ENCODE measurements around the gene GID8. TPM values are rescaled to one million over a fixed set of nuclear protein-coding genes. Genes with fewer than 3 reads are reported as not detected.
A peak's percentile ranks its signal among the peaks of the same experiment; 100 is the strongest.

Gene GID8
- total and polyA plus RNA-seq, 9 of the 15 experiments (the other 6 are each of a cell fraction or from before 2014, with no cell fraction given): 7.5 to 31.6 (median 22.2) TPM

GRCh38 chr20:62961310-62961783 is 23.4 kb downstream of the GID8 start:
- H3K4me3 ChIP-seq: no peak overlapping the region
- H3K9me3 ChIP-seq (replicated peaks; ENCODE audit: control insufficient read depth, insufficient read depth, low read depth, low read length): no peaks in the 10 kb centered on the region
- H3K27ac ChIP-seq (ENCODE audit: extremely low read depth, low read depth, low read length): no peak overlapping the region
- 0 out of 2 replicates have a peak overlapping the region, but pooled peaks have one; percentile 38 for H2AFZ ChIP-seq (ENCODE audit: low read depth, low read length)
- in situ Hi-C loops (cut with MboI): no loop called here
- DNase-seq (ENCODE audit: extremely low read depth in 1 of 4, low spot score in 3 of 4) (peak in 3 of 4 experiments; percentile 34 to 48 (median 38)), ATAC-seq (peak; percentile 55), FAIRE-seq (no peak)
- TF ChIP-seq TFAP4 (CRISPR knock-in tag; IDR thresholded peaks at IDR 0.05; ENCODE audit: borderline replicate concordance) (peak; percentile 65; the same call in 1 of the 2 replicates), ZFX (CRISPR knock-in tag; IDR thresholded peaks at IDR 0.05) (0 out of 2 replicates have a peak, but pooled peaks have one; percentile 30), RHOXF2B (CRISPR knock-in tag; conservative IDR thresholded peaks at IDR 0.05) (no peak)
- H3K9ac ChIP-seq (ENCODE audit: insufficient read depth in 1 of 2, low read depth in 2 of 2, low read length in 2 of 2): 0 out of 4 replicates have a peak overlapping the region, but pooled peaks of 1 of the 2 experiments have one; percentile 9
- BruUV-seq (replicated peaks): no TSS peak
- ChIA-PET POLR2A (no interaction called here), CTCF (ENCODE audit: low intra/inter-chr PET ratio) (no interaction called here)
- H3K36me3 ChIP-seq (ENCODE audit: control insufficient read depth, insufficient read depth, low read length): no peaks in the 10 kb centered on the region
- intact Hi-C loops (cut with micrococcal nuclease): no loop called here
- H3K4me1 ChIP-seq (replicated peaks in 1 of 2; ENCODE audit: control insufficient read depth in 2 of 2, insufficient read depth in 2 of 2, low read length in 2 of 2): peaks cover 0 to 60% of the 10 kb centered on the region in 2 experiments; a peak in 2 of 5 replicates
- peaks cover 61 to 93% of the 10 kb centered on the region in 2 experiments for H3K27me3 ChIP-seq (ENCODE audit: control insufficient read depth in 2 of 2, insufficient read depth in 2 of 2, low read length in 2 of 2)
- peaks cover 16% of the 10 kb centered on the region for H4K20me1 ChIP-seq (replicated peaks; ENCODE audit: control insufficient read depth, insufficient read depth, low read length)
- 26% methylated on average over 17 of the region's 19 CpGs for WGBS (ENCODE audit: insufficient coverage, low coverage, missing lambda C conversion rate)
- H3K9me1 ChIP-seq (ENCODE audit: control insufficient read depth, insufficient read depth, low read length): no peaks in the 10 kb centered on the region
- H3K4me2 ChIP-seq (ENCODE audit: insufficient read depth, low read length): no peak overlapping the region
- no peaks in the 10 kb centered on the region for H3K79me2 ChIP-seq (ENCODE audit: control insufficient read depth, insufficient read depth, low read length)

- Histone ChIP-seq H3K9ac (ENCODE audit: insufficient read depth in 1 of 2, low read depth in 2 of 2, low read length in 2 of 2) (no peak overlapping the region), H4K20me1 (replicated peaks; ENCODE audit: control insufficient read depth, insufficient read depth, low read length) (peaks cover 16% of the 10 kb centered on the region), H3K9me3 (replicated peaks; ENCODE audit: control insufficient read depth, insufficient read depth, low read depth, low read length) (no peaks in the 10 kb centered on the region), H3K4me1 (replicated peaks in 1 of 2; ENCODE audit: control insufficient read depth in 2 of 2, insufficient read depth in 2 of 2, low read length in 2 of 2) (peaks cover 0 to 55% of the 10 kb centered on the region in 2 experiments; a peak in 2 of 5 replicates), H3K9me1 (ENCODE audit: control insufficient read depth, insufficient read depth, low read length) (no peaks in the 10 kb centered on the region), H3K79me2 (ENCODE audit: control insufficient read depth, insufficient read depth, low read length) (no peaks in the 10 kb centered on the region), H3K27me3 (ENCODE audit: control insufficient read depth in 2 of 2, insufficient read depth in 2 of 2, low read length in 2 of 2) (peaks cover 63 to 93% of the 10 kb centered on the region in 2 experiments), H3K4me3 (no peak overlapping the region), H3K4me2 (ENCODE audit: insufficient read depth, low read length) (no peak overlapping the region), H2AFZ (ENCODE audit: low read depth, low read length) (no peak overlapping the region), H3K36me3 (ENCODE audit: control insufficient read depth, insufficient read depth, low read length) (no peaks in the 10 kb centered on the region), H3K27ac (ENCODE audit: extremely low read depth, low read depth, low read length) (no peak overlapping the region)
- DNase-seq (ENCODE audit: extremely low read depth in 1 of 4, low spot score in 3 of 4) (no peak), ATAC-seq (no peak), FAIRE-seq (no peak)
- ChIA-PET CTCF (ENCODE audit: low intra/inter-chr PET ratio) (no interaction called here), POLR2A (interaction anchor here (0.7 kb wide), 1 partner anchor 9 kb away, joined by 3 read pairs; no protein-coding TSS in a partner anchor)
- no peak for TF ChIP-seq ZNF707 (CRISPR knock-in tag; conservative IDR thresholded peaks at IDR 0.05)
- 0 out of 2 replicates have a peak, but pooled peaks have one; percentile 2 for TF ChIP-seq ZFX (CRISPR knock-in tag; IDR thresholded peaks at IDR 0.05)
- 22% methylated on average over 8 of the region's 8 CpGs for WGBS (ENCODE audit: insufficient coverage, low coverage, missing lambda C conversion rate)
- no TSS peak for BruUV-seq (replicated peaks)
- in situ Hi-C loops (cut with MboI): no loop called here
- intact Hi-C loops (cut with micrococcal nuclease): no loop called here
Measured at GRCh38 chr20:62961799-62962198, 23.9 kb downstream of the GID8 start.
